HepG2 (cell line): ENCODE measurements around the gene URGCP. TPM values are rescaled to one million over a fixed set of nuclear protein-coding genes. Genes with fewer than 3 reads are reported as not detected.

ENCODE experiments used
- ATAC-seq: fragments of 200-7000 bp; cut with Tn5 transposase; 3 replicates; pipeline ENCODE4 v1.9.1; 2020; ENCODE audit warnings: mild to moderate bottlenecking, moderate library complexity
- BruUV-seq: library from RNA; stranded (reverse); fragments of 400-500 nt; replicated peaks from 2 replicates; lab custom pipeline; 2021; lab: Mats Ljungman, UMichigan
- CTCF ChIA-PET: fragments of 300-600 bp; formaldehyde crosslinking; extraction: SDS; loops from one replicate; lab custom pipeline; 2021; ENCODE audit warnings: low total read pairs, inconsistent platforms, low intra/inter-chr PET ratio; lab: Yijun Ruan, JAX
- POLR2A ChIA-PET: fragments of 350-600 bp; sonication (Branson Sonifier 250); formaldehyde crosslinking; loops from one replicate; lab custom pipeline; 2020; ENCODE audit warnings: antibody characterized with exemption, inconsistent platforms; lab: Yijun Ruan, JAX
- DNase-seq: peaks from one replicate; pipeline ENCODE4 v3.0.0-alpha.2; 2015; ENCODE audit warnings: low spot score
- FAIRE-seq: peaks from 3 replicates; lab custom pipeline; 2011; peaks lifted over from hg19 to GRCh38; lab: Jason Lieb, UNC
- H2AFZ ChIP-seq: one replicate; pipeline ENCODE4 v1.6.1; 2011; ENCODE audit warnings: low read length, inconsistent platforms
- H3K27ac ChIP-seq: fragments of 300-600 bp; 3 replicates; pipeline ENCODE4 v1.8.0; 2011; ENCODE audit warnings: mixed run types, mild to moderate bottlenecking, mixed read lengths, low read length, inconsistent platforms; ENCODE audit not compliant: insufficient read depth; ENCODE audit errors: extremely low read length
- H3K27me3 ChIP-seq, 2 experiments: fragments of 200-600 bp in 1 of 2; 2 replicates in 1 of 2; 3 replicates in 1 of 2; pipeline versions ENCODE4 v1.6.0 to v1.8.0; 2011; ENCODE audit warnings: low read length in 2 of 2, mild to moderate bottlenecking in 2 of 2, moderate library complexity in 2 of 2, inconsistent platforms in 1 of 2; ENCODE audit not compliant: insufficient read depth in 2 of 2, control insufficient read depth in 1 of 2
- H3K36me3 ChIP-seq, 2 experiments: fragments of 200-600 bp in 1 of 2; replicated peaks in 1 of 2; 2 replicates in 1 of 2; 3 replicates in 1 of 2; pipeline versions ENCODE4 v1.5.1 to v1.8.0; 2011; ENCODE audit warnings: low read length in 2 of 2, inconsistent platforms in 1 of 2; ENCODE audit not compliant: insufficient read depth in 2 of 2, control insufficient read depth in 1 of 2
- H3K4me1 ChIP-seq: 2 replicates; pipeline ENCODE4 v1.5.1; 2012; ENCODE audit warnings: low read length, inconsistent platforms; ENCODE audit not compliant: insufficient read depth
- H3K4me2 ChIP-seq: 2 replicates; pipeline ENCODE4 v1.6.0; 2011; ENCODE audit warnings: low read depth, low read length, inconsistent platforms
- H3K4me3 ChIP-seq, 3 experiments: fragments of 200-600 bp in 1 of 3; sonication (generic), shearing (Covaris generic) in 1 of 3; replicated peaks in 1 of 3; 2 replicates each; pipeline ENCODE4 v1.5.1; 2011 to 2016; ENCODE audit warnings: low read length in 3 of 3, inconsistent platforms in 2 of 3, low read depth in 2 of 3, mild to moderate bottlenecking in 2 of 3, control low read depth in 1 of 3, mixed read lengths in 1 of 3; ENCODE audit not compliant: insufficient read depth in 1 of 3
- H3K79me2 ChIP-seq: one replicate; pipeline ENCODE4 v1.6.1; 2011; ENCODE audit warnings: low read length, inconsistent platforms; ENCODE audit not compliant: insufficient read depth
- H3K9ac ChIP-seq: 2 replicates; pipeline ENCODE4 v1.6.0; 2011; ENCODE audit warnings: mild to moderate bottlenecking, low read depth, low read length, inconsistent platforms; ENCODE audit not compliant: insufficient read depth
- H3K9me3 ChIP-seq: 2 replicates; pipeline ENCODE4 v1.5.1; 2012; ENCODE audit warnings: mild to moderate bottlenecking, low read length
- H4K20me1 ChIP-seq: 2 replicates; pipeline ENCODE4 v1.6.0; 2011; ENCODE audit warnings: inconsistent platforms, mild to moderate bottlenecking, low read length, moderate library complexity; ENCODE audit not compliant: insufficient read depth
- AKNA ChIP-seq: sonication (generic); formaldehyde crosslinking; IDR thresholded peaks from 2 replicates; pipeline ENCODE4 v1.4.0; 2020; ENCODE audit warnings: missing genetic modification reagents, borderline replicate concordance
- CCDC6 ChIP-seq: sonication (generic); formaldehyde crosslinking; IDR thresholded peaks from 2 replicates; pipeline ENCODE4 v1.8.1; 2022; ENCODE audit warnings: mild to moderate bottlenecking, missing genetic modification reagents, moderate library complexity
- FLYWCH1 ChIP-seq: sonication (generic); formaldehyde crosslinking; IDR thresholded peaks from 2 replicates; pipeline ENCODE4 v1.8.1; 2023; ENCODE audit warnings: mild to moderate bottlenecking, missing genetic modification reagents
- MAFG ChIP-seq: sonication (generic); formaldehyde crosslinking; IDR thresholded peaks from 2 replicates; pipeline ENCODE4 v1.5.1; 2020; ENCODE audit warnings: mild to moderate bottlenecking, missing genetic modification reagents
- NRL ChIP-seq: sonication (generic); formaldehyde crosslinking; IDR thresholded peaks from 2 replicates; pipeline ENCODE4 v1.5.0; 2020; ENCODE audit warnings: missing genetic modification reagents, mild to moderate bottlenecking, moderate library complexity, borderline replicate concordance
- ZEB1 ChIP-seq: IDR thresholded peaks from 2 replicates; pipeline ENCODE4 v1.6.1; 2012; ENCODE audit warnings: mild to moderate bottlenecking, low read depth, inconsistent platforms; ENCODE audit not compliant: insufficient replicate concordance
- ZKSCAN5 ChIP-seq: sonication (generic); formaldehyde crosslinking; IDR thresholded peaks from 2 replicates; pipeline ENCODE4 v1.5.1; 2020; ENCODE audit warnings: mild to moderate bottlenecking, missing genetic modification reagents
- ZNF10 ChIP-seq: sonication (generic); formaldehyde crosslinking; IDR thresholded peaks from 2 replicates; pipeline ENCODE4 v1.4.0; 2020; ENCODE audit warnings: mild to moderate bottlenecking, low read depth, missing genetic modification reagents, borderline replicate concordance
- ZNF12 ChIP-seq: sonication (generic); formaldehyde crosslinking; IDR thresholded peaks from 2 replicates; pipeline ENCODE4 v1.5.0; 2020; ENCODE audit warnings: missing genetic modification reagents
- ZNF263 ChIP-seq: sonication (generic); formaldehyde crosslinking; IDR thresholded peaks from 2 replicates; pipeline ENCODE4 v1.4.0; 2020; ENCODE audit warnings: missing genetic modification reagents
- ZNF546 ChIP-seq: sonication (generic); formaldehyde crosslinking; conservative IDR thresholded peaks from 2 replicates; pipeline ENCODE4 v1.8.1; 2023; ENCODE audit warnings: mild to moderate bottlenecking, missing genetic modification reagents
- ZNF883 ChIP-seq: sonication (generic); formaldehyde crosslinking; IDR thresholded peaks from 2 replicates; pipeline ENCODE4 v1.5.1; 2020; ENCODE audit warnings: mild to moderate bottlenecking, missing genetic modification reagents; ENCODE audit errors: not compliant biosample characterization
- WGBS: methylation state at CpG from one replicate; pipeline ENCODE4 v1.1.6; 2017; ENCODE audit warnings: low lambda C conversion rate; 5-methylcytosine and 5-hydroxymethylcytosine counted together
- in situ Hi-C: cut with HindIII; loops from 2 replicates; pipeline ENCODE4 v1.10.0; 2017; ENCODE audit warnings: low pct_unique_long_range_greater_than_20kb; ENCODE audit not compliant: extremely low pct_ligation_motif_present
- intact Hi-C: fragments of 100-400 bp; cut with micrococcal nuclease; formaldehyde crosslinking; loops from one replicate; pipeline ENCODE4 v1.10.0; 2022; ENCODE audit not compliant: unreplicated experiment
- polyA plus RNA-seq, 8 experiments: library from polyadenylated mRNA; depleted of rRNA in 3 of 8; stranded (reverse) in 7 of 8; unstranded in 1 of 8; fragments of >200 nt; fragmentation: Illumina TruSeq in 4 of 8; extraction: Trizol in 4 of 8; gene quantifications; 2 replicates each; pipeline versions ENCODE4 v1.2.1 to v1.2.3, GENCODE V29; 2011 to 2016; ENCODE audit warnings: low read depth in 4 of 8, missing spikeins in 1 of 8, mixed read lengths in 1 of 8; ENCODE audit not compliant: insufficient read depth in 1 of 8
- total RNA-seq, 5 experiments: library from RNA; depleted of rRNA; stranded (reverse); fragments of >200 nt; fragmentation: Illumina TruSeq; extraction: Trizol; gene quantifications; 2 replicates each; pipeline ENCODE4 v1.2.3, GENCODE V29; 2016; ENCODE audit warnings: low read depth in 1 of 5

Gene URGCP
- total and polyA plus RNA-seq, 2 of the 13 experiments (the other 11 are each of a cell fraction or from before 2014, with no cell fraction given): 22.3 to 25.8 TPM

- no peak for FAIRE-seq
- no peak for DNase-seq
- Histone ChIP-seq H3K9me3 (no peaks in the 10 kb centered on the region), H3K9ac (no peak overlapping the region), H3K79me2 (peaks cover 55% of the 10 kb centered on the region), H3K4me1 (no peaks in the 10 kb centered on the region), H2AFZ (no peak overlapping the region), H3K4me2 (no peak overlapping the region), H3K4me3 (no peak overlapping the region), H3K27ac (no peak overlapping the region), H3K27me3 (no peaks in the 10 kb centered on the region), H4K20me1 (peaks cover 10% of the 10 kb centered on the region), H3K36me3 (peaks cover 3 to 16% of the 10 kb centered on the region in 2 experiments; a peak in 3 of 5 replicates)
- TF ChIP-seq ZEB1 (no peak), FLYWCH1 (CRISPR knock-in tag) (no peak), ZNF546 (no peak), ZKSCAN5 (CRISPR knock-in tag) (no peak), ZNF883 (no peak), ZNF263 (no peak), ZNF12 (CRISPR knock-in tag) (no peak), NRL (CRISPR knock-in tag) (no peak), AKNA (CRISPR knock-in tag) (no peak), ZNF10 (CRISPR knock-in tag) (no peak), CCDC6 (CRISPR knock-in tag) (no peak), MAFG (CRISPR knock-in tag) (no peak)
- ChIA-PET POLR2A (no interaction called here), CTCF (no interaction called here)
- WGBS: 85% methylated on average over 6 of the region's 6 CpGs
- intact Hi-C loops: no loop called here
- no TSS peak for BruUV-seq
- in situ Hi-C loops: no loop called here
- ATAC-seq: no peak
These were observed 15.9 kb downstream of the URGCP start for GRCh38 chr7:43890468-43890867.
